Inflammatory macrophage treated with lipopolysaccharide for 4 hours (primary cell): ENCODE results near the gene UNC45B.
A peak's percentile ranks its signal among the peaks of the same experiment; 100 is the strongest.
"Not testable (repeated sequence)": the region's sequence is repeated elsewhere in the genome, so short reads cannot be mapped to it uniquely, and the experiment has no call there.

Experiments used
- DNase-seq: peaks from one replicate; pipeline ENCODE4 v3.0.0-alpha.2; 2020

The UNC45B gene

GRCh38 chr17:35170968-35171771, 23.6 kb downstream of the UNC45B start:
- DNase-seq: peak; percentile 27

GRCh38 chr17:35171834-35172233, 24.2 kb downstream of the UNC45B start:
- DNase-seq: peak; percentile 44

- DNase-seq: not testable (repeated sequence)
Measured at GRCh38 chr17:35172321-35172720, 24.7 kb downstream of the UNC45B start.

GRCh38 chr17:35174835-35175334, 27.3 kb downstream of the UNC45B start:
- DNase-seq: no peak

- no peak for DNase-seq
Measured at GRCh38 chr17:35175638-35176415, 28.2 kb downstream of the UNC45B start.

GRCh38 chr17:35176897-35177296, 29.3 kb downstream of the UNC45B start:
- DNase-seq: no peak

- DNase-seq: not testable (repeated sequence)
Measured at GRCh38 chr17:35179379-35179778, 31.8 kb downstream of the UNC45B start.

GRCh38 chr17:35183332-35183731, 35.7 kb downstream of the UNC45B start:
- DNase-seq: peak; percentile 74

- DNase-seq: no peak
Measured at GRCh38 chr17:35184274-35184673, 36.7 kb downstream of the UNC45B start.

GRCh38 chr17:35185849-35186248, 38.2 kb downstream of the UNC45B start:
- DNase-seq: peak; percentile 97

GRCh38 chr17:35187481-35187880, 39.9 kb downstream of the UNC45B start:
- no peak for DNase-seq

GRCh38 chr17:35188111-35188510, 40.5 kb downstream of the UNC45B start:
- DNase-seq: peak; percentile 96

- DNase-seq: peak; percentile 92
Measured at GRCh38 chr17:35189291-35189690, 41.7 kb downstream of the UNC45B start.

GRCh38 chr17:35191001-35191695, 43.5 kb downstream of the UNC45B start:
- no peak for DNase-seq

- DNase-seq: no peak
Measured at GRCh38 chr17:35192708-35193107, 45.1 kb downstream of the UNC45B start.

- not testable (repeated sequence) for DNase-seq
Measured at GRCh38 chr17:35194001-35194400, 46.4 kb downstream of the UNC45B start, which contains the start of gene SLC35G3. Gene SLC35G3, minus strand, starts transcription at chr17:35194393. Its CDS starts 86 bp downstream, at chr17:35194307.

GRCh38 chr17:35195062-35195461, 47.4 kb downstream of the UNC45B start:
- not testable (repeated sequence) for DNase-seq

GRCh38 chr17:35202582-35202981, 55.0 kb downstream of the UNC45B start:
- DNase-seq: not testable (repeated sequence)

- no peak for DNase-seq
Measured at GRCh38 chr17:35210741-35211140, 63.1 kb downstream of the UNC45B start.

GRCh38 chr17:35212668-35213067, 65.1 kb downstream of the UNC45B start:
- DNase-seq: no peak

GRCh38 chr17:35213412-35213940, 65.9 kb downstream of the UNC45B start:
- no peak for DNase-seq

GRCh38 chr17:35214192-35214591, 66.6 kb downstream of the UNC45B start:
- no peak for DNase-seq
